ENCODE results near the gene DYSF.

The DYSF gene

DNA sequence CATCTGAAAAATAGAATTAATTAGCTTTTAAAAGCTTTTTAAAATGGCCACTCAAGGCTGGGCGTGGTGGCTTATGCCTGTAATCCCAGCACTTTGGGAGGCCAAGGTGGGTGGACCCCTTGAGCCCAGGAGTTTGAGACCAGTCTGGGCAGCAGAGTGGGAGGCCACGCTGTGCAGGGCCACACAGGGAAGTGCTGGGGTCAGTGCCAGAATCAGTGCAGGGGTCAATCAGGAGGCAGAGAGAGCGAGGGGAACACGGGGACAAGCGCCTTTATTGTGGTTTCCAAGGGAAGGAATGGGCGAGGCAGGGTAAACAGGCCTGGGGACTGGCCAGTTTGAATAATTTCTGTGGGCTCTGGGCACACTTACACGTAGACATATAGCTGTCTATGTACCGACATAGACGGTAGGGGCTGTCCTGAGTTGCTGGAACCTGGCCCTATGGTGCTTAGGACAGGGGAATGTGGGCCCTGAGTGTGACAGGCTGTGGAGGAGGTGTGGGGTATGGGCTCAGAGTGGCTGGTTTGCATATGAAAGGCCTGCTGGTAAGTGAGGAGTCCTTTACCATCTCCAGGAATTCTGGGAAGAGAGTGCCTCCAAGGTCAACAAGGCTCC, 42.9 kb downstream of the DYSF start:
- in situ Hi-C loops (cut with MboI; ENCODE audit: low sequenced_read_pairs) = no loop called here

DNA sequence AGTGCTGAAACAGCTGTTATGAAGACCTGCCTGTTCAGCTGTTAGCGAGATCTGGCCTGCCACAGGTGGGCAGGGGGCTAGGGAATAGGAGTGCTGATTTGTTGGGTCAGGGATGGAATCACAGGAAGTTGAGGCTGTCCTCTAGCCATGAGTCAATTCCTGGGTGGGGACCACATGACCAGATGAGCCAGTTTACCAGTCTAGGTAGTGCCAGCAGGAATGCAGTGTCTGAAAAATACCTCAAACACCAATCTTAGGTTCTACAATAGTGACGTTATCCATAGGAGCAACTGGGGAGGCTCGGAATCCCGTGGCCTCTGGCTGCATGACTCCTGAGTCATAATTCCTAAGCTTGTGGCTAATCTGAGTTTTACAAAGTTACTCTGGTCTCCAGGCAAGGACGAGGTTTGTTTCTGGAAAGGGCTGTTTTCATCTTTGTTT, 44.9 kb downstream of the DYSF start:
- in situ Hi-C loops (cut with MboI; ENCODE audit: low sequenced_read_pairs) = no loop called here

DNA sequence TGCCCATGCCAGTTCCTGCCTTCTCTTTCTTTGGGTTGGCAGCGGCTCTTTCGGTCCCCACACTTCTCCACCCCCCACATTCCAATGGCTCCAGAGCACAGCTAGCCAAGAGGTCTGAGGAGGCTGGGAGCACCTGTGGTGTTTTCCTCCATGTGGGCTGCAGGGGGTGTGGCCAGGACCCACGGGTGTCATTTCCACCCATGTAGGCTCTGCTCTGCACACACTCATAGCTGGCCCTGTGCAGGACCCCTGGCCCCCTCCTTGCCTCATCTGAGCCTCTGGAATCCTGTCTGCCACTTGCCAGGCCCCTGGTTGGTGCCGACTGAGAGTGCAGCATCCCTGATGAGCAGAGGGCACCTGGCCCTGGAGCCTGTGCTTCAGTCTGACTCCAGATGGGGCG, 46.3 kb downstream of the DYSF start:
- in situ Hi-C loops (cut with MboI; ENCODE audit: low sequenced_read_pairs) = loop anchor here (25.0 kb wide), 1 partner anchor 337 kb away; no protein-coding TSS in a partner anchor

DNA sequence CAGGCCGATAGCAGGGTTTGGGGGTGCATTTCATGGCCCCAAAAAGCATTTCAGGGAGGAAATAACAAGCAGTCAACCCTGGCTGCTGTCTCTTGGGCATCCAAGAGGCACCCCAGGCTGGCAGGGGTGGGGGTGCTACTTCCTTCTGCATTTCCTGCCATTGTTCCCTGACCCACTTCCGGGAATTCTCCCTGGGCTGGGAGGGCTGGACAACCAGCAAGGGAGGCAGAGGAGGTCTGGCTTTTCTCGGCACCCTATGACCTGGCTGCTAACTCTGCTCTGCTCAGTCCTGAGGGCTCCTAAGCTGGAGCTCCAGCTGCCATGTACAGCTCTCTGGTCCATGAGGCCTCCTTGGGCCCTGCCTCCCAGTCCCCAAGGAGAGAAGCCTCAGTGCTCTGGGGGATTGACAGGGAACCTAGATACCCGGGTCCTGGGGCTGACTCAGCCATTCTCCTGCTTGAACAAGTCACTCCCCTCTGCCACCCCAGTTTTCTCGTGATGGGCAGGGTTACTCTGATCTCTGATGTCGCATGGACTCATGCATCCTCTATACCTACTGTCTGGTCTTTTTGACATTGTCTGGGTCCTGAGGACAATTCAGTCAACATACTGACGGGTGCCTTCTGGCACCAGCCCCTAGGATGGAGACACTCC, 47.2 kb downstream of the DYSF start:
- in situ Hi-C loops (cut with MboI; ENCODE audit: low sequenced_read_pairs) = loop anchor here (25.0 kb wide), 1 partner anchor 338 kb away; no protein-coding TSS in a partner anchor

DNA sequence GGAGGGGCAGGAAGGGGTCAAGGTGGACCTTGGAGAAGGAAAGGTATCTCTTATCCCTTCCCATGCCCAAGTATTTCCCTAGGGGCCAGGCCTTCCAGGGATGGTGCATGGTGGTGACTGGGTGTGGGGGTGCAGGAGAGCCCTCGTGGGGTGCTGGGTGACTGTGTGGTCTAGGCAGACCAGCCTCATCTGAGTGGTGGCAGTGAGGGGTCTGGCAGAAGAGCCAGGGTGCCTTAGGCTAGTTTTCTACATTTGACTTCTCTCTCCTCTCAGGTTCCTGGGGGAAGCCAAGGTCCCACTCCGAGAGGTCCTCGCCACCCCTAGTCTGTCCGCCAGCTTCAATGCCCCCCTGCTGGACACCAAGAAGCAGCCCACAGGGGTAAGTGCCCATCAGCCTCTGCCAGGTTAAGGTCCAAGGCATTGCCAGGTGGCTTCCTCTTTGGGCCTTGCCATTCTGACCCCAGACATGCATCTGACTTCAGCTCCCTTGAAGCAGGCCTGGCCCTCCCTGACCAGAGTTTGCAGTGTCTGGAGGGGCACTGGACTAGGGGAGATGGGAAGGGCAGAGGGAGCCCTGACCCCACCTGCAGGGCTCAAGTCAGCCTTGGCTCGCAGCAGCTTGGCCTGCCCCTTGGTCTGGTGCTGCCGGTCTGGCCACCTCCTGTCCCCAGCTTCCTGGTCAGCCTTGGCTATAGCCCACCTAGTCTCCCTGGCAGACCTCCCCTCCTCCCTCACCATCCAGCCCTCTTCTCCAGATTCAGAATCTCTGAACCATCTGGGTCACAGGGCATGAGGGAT, 49.8 kb downstream of the DYSF start:
- in situ Hi-C loops (cut with MboI; ENCODE audit: low sequenced_read_pairs) = loop anchor here (25.0 kb wide), 1 partner anchor 341 kb away; no protein-coding TSS in a partner anchor

DNA sequence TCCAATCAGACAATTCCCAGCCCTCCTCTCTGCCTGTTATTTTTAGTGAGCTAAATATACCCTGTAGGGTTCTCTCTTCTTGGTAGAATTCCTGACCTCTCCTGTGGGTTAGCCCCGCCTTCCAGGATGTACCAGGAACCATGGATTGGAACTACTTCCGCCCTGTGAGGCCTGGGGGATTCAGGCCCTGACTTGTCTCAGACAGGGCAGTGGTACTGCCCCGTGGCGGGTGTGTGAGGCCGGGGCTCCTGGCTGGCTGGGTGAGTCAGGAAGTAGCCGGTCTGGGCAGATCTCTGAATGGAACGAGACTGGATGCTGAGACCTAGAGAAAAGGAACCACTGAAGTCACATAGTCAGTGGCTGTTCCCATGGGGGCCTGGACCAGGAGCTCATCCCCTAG, 50.5 kb downstream of the DYSF start:
- in situ Hi-C loops (cut with MboI; ENCODE audit: low sequenced_read_pairs) = loop anchor here (25.0 kb wide), 1 partner anchor 342 kb away; no protein-coding TSS in a partner anchor

DNA sequence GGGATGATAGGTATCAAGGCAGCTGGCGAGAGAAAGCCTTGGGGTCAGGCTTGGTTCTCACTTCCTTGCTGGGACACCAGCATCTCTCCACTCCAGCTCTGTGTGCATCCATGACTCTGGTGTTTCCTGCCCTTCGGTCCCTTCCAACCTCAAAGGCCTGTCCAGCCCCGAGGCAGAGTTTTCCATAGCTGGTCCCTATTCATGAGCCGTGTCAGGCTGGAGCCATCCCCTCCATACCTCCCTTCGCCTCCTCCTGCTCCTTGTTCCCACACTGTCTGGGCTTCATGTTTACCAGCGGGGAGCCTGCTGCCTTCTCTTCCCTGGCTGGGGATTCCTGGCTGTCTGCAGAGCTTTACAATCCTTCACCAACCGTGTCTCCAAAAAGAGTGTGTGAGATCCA, 51.2 kb downstream of the DYSF start:
- in situ Hi-C loops (cut with MboI; ENCODE audit: low sequenced_read_pairs) = loop anchor here (25.0 kb wide), 1 partner anchor 342 kb away; no protein-coding TSS in a partner anchor

DNA sequence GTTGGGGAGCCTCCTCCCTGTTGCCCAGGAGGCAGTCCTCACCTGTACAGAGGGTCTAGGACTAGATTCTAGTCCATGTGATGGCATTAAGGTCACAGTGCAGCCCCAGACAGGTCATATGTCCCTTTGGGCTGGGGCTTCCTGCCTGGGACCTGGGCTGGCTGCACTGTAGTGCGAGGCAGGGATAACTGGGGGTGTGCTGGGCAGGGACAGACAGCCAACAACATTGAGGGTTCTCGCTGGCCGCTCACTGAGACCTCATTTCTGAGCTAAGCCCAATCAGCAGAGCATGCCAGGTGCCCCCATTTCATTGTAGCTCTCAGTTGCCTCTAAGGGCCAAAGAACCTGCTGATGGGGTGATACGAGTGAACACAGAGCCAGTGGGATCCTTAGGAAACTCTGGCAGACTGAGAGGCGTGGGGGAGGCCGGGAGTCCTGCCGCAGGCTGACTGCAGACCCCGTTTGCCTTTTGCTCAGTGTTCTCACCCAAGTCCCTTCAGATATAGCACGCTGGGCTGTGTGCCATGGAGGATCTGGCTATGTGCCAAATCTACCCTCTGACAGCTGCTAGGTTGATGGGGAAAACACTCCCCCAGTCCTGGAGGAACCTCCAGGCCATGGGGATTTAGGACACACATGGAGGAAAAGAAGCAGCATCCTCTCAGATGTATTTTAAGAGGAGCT, 51.9 kb downstream of the DYSF start:
- in situ Hi-C loops (cut with MboI; ENCODE audit: low sequenced_read_pairs) = loop anchor here (25.0 kb wide), 1 partner anchor 343 kb away; no protein-coding TSS in a partner anchor

DNA sequence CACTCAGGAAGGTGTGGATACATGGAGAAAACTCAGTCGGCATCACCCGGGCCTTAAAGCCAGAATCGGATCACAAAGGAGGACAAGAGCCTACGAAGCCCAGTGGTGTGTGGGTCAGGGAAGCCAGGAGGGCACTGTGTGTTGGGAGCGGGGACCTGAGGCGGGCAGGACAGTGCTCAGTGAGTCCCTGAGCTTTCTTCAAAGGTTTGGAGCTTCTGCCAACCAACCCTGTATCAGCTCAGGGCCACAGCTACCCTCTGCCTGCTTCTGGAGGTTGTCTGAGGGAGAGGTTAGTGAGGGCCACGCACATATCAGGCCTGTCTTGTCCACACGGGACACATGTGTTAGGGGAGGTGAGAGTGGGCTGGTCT, 52.4 kb downstream of the DYSF start:
- in situ Hi-C loops (cut with MboI; ENCODE audit: low sequenced_read_pairs) = loop anchor here (25.0 kb wide), 1 partner anchor 343 kb away; no protein-coding TSS in a partner anchor

DNA sequence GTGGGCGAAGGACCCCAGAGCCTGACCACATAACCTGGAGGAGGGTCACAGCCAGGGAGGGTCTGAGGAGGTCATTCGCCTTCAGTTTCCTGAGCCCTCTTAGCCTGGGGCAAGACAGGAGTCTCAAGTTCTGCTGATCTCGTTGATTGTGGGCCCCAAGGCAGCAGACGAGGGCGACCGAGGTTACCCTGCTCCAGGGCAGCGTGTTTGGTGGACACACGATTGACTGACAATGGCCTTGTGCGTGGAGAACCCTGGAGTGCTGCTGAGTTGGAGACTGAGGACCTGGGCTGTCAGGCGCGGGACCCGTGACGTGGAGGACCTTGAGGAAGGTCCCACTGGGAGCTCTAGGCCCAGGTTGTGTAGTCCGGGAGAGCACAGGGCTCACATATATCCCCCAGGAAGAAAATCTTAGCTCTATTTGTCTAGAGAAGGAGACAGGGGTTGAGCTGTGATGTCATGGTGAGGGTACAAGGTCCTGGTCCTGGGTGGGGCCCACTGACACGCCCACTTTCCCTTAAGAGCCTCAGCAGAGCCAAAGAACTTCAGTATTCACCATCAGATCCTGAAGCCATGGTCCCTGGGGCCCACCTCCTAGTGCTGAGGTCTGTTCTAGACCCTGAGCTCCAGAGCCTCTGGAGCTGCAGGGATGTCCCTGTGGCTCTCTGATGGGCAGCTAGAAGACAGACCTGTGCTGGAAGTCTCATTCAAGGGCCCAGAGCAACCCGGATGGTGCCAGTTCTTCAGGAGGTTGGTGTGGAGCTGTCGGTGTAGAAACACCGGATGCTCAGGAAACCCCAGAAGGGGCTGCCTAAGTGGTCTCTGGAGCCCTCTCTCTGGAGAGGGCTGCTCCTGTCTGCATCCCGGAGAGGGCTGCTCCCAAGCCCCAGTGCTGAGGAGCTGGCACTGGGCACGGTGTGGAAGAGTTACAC, 53.1 kb downstream of the DYSF start:
- in situ Hi-C loops (cut with MboI; ENCODE audit: low sequenced_read_pairs) = loop anchor here (25.0 kb wide), 1 partner anchor 344 kb away; no protein-coding TSS in a partner anchor

DNA sequence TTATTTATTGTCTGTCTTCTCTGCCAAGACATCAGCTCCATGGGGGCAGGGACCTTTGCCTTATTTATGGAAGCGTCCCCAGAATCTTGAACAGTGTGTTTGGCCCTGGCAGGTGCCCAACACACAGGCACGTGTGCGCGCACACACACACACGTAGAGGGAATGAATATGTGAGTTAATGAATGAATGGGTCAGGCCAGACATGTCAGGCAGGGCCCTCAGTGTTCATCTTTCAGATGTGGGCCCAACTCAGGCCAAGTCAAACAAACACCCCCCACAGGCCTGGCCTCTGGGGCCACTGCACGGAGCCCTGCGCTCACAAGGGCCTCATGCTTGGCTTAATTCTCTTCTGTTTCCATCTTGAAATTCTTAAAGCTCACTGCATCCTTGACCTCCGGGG, 54.1 kb downstream of the DYSF start:
- in situ Hi-C loops (cut with MboI; ENCODE audit: low sequenced_read_pairs) = loop anchor here (25.0 kb wide), 1 partner anchor 345 kb away; no protein-coding TSS in a partner anchor

DNA sequence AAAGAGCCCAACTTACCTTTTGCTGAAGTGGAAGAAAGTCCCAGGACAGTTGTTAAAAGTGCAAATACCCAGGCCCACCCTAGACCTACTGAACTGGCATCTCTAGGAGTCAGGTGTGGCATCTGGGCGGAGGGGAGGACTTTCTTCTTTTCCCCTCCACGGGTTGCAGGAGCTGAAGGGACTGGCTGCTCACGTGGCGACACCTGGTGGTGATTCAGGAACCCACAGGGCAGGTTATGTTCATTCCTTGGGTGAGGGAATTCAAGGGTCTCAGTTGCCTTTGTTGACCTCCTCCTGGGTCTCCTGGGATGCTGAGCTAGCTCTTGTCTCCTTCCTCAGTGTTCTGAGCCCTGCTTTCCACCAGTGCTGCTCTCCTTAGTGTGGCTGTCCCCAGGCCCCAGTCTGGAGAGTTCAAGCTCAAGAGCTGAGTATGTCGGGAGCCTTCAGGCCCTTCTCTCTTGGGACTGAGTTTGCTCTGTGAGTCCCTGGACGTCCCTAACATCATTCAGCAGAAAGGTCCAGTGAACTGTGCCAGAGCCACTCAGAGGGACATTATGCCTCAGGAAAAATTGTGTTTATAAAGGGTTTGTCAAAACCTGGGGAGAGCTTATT, 56.9 kb downstream of the DYSF start:
- in situ Hi-C loops (cut with MboI; ENCODE audit: low sequenced_read_pairs) = loop anchor here (25.0 kb wide), 1 partner anchor 348 kb away; no protein-coding TSS in a partner anchor

DNA sequence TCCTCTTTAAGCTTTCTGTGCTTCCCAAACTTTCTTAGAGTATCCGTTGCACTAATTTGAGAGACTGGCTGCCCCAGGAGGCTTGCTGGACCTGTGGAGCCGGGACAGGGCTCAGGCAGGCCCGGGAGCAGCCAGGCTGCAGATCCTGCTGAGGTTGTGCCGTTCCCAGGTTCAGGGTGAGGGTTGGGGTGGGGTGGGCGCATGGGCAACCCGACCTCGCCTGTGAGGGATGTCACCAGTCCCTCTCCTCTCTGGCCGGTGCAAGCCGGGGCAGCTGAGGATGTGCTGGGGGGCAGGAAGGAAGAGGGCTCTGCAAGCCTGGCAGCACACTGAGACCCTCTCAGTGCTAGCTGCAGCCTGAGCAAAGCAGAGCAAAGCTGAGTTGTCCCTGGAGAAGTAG, 57.6 kb downstream of the DYSF start:
- in situ Hi-C loops (cut with MboI; ENCODE audit: low sequenced_read_pairs) = loop anchor here (25.0 kb wide), 1 partner anchor 349 kb away; no protein-coding TSS in a partner anchor

DNA sequence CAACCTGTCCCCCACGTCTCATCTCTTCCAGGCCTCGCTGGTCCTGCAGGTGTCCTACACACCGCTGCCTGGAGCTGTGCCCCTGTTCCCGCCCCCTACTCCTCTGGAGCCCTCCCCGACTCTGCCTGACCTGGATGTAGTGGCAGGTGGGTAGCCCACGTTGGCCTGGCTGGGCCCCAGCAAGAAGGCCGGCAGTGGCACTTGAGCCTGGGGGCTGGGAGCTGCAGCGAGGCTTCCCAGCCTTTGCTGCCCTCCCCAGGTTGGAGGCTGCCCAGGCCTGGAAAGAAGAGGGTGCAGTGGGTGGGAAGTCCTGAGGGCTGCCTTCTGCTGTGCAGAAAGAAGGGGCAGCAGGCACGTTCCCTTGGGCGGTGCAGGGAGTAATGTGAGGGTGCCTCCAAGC, 58.4 kb downstream of the DYSF start:
- in situ Hi-C loops (cut with MboI; ENCODE audit: low sequenced_read_pairs) = loop anchor here (25.0 kb wide), 1 partner anchor 349 kb away; no protein-coding TSS in a partner anchor

DNA sequence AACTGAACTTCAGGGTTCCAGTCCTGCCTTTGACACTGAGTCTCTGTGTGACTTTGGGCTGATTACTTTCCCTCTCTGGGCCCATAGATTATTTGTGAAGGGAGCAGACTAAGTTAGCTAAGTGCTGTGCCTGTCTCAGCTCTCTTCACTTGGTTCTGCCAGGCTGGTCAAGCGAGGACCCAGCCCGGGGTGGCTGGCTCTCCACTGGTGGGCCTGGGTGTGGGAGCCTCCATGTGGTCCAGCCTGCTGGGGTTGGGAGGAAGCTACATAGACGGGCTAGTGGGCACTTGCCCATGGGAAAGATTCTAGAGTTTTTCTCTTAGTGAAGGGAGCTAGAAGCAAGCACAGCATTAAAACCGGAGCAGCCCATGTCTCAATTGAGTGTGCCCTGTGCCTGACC, 59.0 kb downstream of the DYSF start:
- in situ Hi-C loops (cut with MboI; ENCODE audit: low sequenced_read_pairs) = loop anchor here (25.0 kb wide), 1 partner anchor 350 kb away; no protein-coding TSS in a partner anchor

DNA sequence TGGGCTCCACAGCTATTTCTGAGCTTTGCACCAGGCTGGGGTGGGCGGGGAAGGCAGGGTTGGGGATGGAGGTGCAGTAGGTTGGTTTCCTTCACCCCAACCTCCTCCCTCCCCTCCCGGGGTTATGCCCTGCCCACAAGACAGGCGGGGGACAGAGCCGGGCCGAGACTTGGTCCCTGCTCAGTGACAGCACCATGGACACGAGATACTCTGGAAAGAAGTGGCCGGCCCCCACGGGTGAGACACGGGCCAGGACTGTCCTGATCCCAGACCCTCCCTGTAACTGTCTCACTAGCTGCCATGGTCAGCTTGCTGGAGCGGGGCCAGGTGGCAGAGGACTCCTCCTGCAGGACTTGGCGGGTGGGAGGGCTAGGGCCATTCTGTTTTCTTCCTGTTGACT, 59.7 kb downstream of the DYSF start:
- in situ Hi-C loops (cut with MboI; ENCODE audit: low sequenced_read_pairs) = loop anchor here (25.0 kb wide), 1 partner anchor 351 kb away; no protein-coding TSS in a partner anchor

DNA sequence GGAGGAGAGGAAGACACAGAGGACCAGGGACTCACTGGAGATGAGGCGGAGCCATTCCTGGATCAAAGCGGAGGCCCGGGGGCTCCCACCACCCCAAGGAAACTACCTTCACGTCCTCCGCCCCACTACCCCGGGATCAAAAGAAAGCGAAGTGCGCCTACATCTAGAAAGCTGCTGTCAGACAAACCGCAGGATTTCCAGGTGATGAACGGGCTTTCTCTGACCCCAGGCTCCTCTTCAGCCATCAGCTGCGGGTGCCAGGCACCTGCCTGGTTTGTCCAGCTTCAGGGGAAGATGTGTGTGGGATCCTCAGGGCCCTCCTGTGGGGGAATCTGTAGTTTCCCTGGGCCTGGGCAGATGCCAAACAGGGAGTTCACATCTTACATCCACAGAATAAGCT, 60.4 kb downstream of the DYSF start:
- in situ Hi-C loops (cut with MboI; ENCODE audit: low sequenced_read_pairs) = loop anchor here (25.0 kb wide), 1 partner anchor 351 kb away; no protein-coding TSS in a partner anchor

DNA sequence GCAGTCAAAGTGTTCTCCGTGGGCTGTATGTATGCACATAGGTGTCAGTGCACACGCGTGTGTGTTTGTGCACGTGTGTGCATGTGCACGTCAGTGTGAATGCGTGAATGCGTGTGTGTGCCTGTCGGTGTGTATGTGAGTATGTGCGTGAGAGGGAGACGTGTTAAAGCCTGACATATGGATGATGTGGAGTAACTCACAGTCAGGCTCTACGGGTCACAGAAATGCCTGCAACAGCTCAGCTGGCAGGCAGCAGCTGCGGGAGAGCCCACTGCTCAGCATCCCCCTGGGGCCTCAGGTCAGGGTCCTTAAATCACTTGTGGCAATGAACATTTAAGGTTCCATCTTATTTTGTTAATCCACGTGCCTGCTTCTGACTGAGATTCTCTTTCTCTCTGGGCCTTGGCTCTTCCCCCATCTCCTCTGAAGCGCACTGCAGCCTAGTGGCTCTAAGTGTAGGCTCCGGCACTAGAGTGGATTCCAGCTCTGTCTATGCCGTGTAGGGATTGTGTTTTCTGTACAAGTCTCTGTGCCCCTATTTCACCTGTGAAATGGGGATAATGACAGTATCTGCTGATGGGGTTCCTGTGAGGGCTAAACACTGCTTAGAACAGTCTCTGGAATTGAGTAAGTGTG, 63.0 kb downstream of the DYSF start:
- in situ Hi-C loops (cut with MboI; ENCODE audit: low sequenced_read_pairs) = loop anchor here (25.0 kb wide), 1 partner anchor 354 kb away; no protein-coding TSS in a partner anchor

All from HL-60/S4 treated with retinoic acid at 250 ng/mL for 4 days and 3 days (cell line).